HepG2 (cell line): ENCODE results near the gene TTC5. TPM values are rescaled to one million over a fixed set of nuclear protein-coding genes. Genes with fewer than 3 reads are reported as not detected.

Source experiments
- CENPT ChIP-seq: sonication (generic); formaldehyde crosslinking; IDR thresholded peaks from 2 replicates; pipeline ENCODE4 v1.8.0; 2022; ENCODE audit warnings: low read depth, mild to moderate bottlenecking, moderate library complexity, missing genetic modification reagents
- JUNB ChIP-seq: sonication (generic); formaldehyde crosslinking; IDR thresholded peaks from 2 replicates; pipeline ENCODE4 v1.8.0; 2022; ENCODE audit warnings: missing genetic modification reagents, mild to moderate bottlenecking, borderline replicate concordance
- MXD1 ChIP-seq: sonication (generic); formaldehyde crosslinking; IDR thresholded peaks from 2 replicates; pipeline ENCODE4 v1.4.0; 2020; ENCODE audit warnings: mild to moderate bottlenecking, missing genetic modification reagents
- POGK ChIP-seq: sonication (generic); formaldehyde crosslinking; conservative IDR thresholded peaks from 2 replicates; pipeline ENCODE4 v1.8.0; 2022; ENCODE audit warnings: mild to moderate bottlenecking, moderate library complexity, missing genetic modification reagents
- SNAPC4 ChIP-seq: sonication (generic); formaldehyde crosslinking; IDR thresholded peaks from 2 replicates; pipeline ENCODE4 v1.4.0; 2020; ENCODE audit warnings: mild to moderate bottlenecking, missing genetic modification reagents
- SRY ChIP-seq: sonication (generic); formaldehyde crosslinking; IDR thresholded peaks from 2 replicates; pipeline ENCODE4 v1.8.0; 2022; ENCODE audit warnings: mild to moderate bottlenecking, missing genetic modification reagents
- ZKSCAN5 ChIP-seq: sonication (generic); formaldehyde crosslinking; IDR thresholded peaks from 2 replicates; pipeline ENCODE4 v1.5.1; 2020; ENCODE audit warnings: mild to moderate bottlenecking, missing genetic modification reagents
- ZNF501 ChIP-seq: sonication (generic); formaldehyde crosslinking; IDR thresholded peaks from 2 replicates; pipeline ENCODE4 v1.5.1; 2020; ENCODE audit warnings: mild to moderate bottlenecking, moderate library complexity, missing genetic modification reagents
- polyA plus RNA-seq, 8 experiments: library from polyadenylated mRNA; depleted of rRNA in 3 of 8; stranded (reverse) in 7 of 8; unstranded in 1 of 8; fragments of >200 nt; fragmentation: Illumina TruSeq in 4 of 8; extraction: Trizol in 4 of 8; gene quantifications; 2 replicates each; pipeline versions ENCODE4 v1.2.1 to v1.2.3, GENCODE V29; 2011 to 2016; ENCODE audit warnings: low read depth in 4 of 8, missing spikeins in 1 of 8, mixed read lengths in 1 of 8; ENCODE audit not compliant: insufficient read depth in 1 of 8
- total RNA-seq, 5 experiments: library from RNA; depleted of rRNA; stranded (reverse); fragments of >200 nt; fragmentation: Illumina TruSeq; extraction: Trizol; gene quantifications; 2 replicates each; pipeline ENCODE4 v1.2.3, GENCODE V29; 2016; ENCODE audit warnings: low read depth in 1 of 5
- TF ChIP-seq, protein P1 (sequence below): sonication (generic); formaldehyde crosslinking; IDR thresholded peaks from 2 replicates; pipeline ENCODE4 v1.9.0; 2021; ENCODE audit warnings: missing genetic modification reagents, mild to moderate bottlenecking, borderline replicate concordance
- TF ChIP-seq, protein P2 (sequence below): IDR thresholded peaks from 2 replicates; pipeline ENCODE4 v1.6.1; 2016; ENCODE audit warnings: low read depth, missing genetic modification reagents, missing compliant biosample characterization

The TTC5 gene
- total and polyA plus RNA-seq, 2 of the 13 experiments (the other 11 are each of a cell fraction or from before 2014, with no cell fraction given) = 8.7 to 28.5 TPM

DNA sequence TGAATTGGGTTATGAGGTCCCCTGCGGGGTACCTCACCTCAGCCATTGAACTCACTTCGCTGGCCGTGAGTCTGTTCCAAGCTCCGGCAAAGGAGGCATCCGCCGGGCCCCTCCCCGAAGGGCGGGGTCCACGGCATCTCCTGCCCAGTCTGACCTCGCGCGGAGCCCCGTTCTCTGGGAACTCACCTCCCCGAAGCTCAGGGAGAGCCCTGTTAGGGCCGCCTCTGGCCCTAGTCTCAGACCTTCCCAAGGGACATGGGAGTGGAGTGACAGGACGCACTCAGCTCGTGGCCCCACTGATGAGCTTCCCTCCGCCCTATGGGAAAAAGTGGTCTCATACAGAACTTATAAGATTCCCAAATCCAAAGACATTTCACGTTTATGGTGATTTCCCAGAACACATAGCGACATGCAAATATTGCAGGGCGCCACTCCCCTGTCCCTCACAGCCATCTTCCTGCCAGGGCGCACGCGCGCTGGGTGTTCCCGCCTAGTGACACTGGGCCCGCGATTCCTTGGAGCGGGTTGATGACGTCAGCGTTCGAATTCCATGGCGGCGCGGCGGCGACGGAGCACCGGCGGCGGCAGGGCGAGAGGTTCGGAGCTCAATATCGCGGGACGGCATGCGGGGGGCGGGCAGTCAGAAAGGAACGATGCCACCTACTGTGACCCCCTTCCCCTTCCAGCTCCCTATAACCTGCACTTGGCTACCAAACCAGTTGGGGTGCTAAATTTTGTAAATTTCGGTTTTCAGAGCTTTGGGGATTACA is 37.5 kb upstream of the TTC5 start, which contains the start of gene PARP2 (continued):
- TF ChIP-seq MXD1 (CRISPR knock-in tag) (peak; percentile 74; the same call in 1 of the 2 replicates), CENPT (CRISPR knock-in tag) (no peak), POGK (CRISPR knock-in tag) (peak; percentile 65; the same call in 1 of the 2 replicates), SRY (CRISPR knock-in tag) (peak; percentile 57), SNAPC4 (peak; percentile 100), ZKSCAN5 (CRISPR knock-in tag) (peak; percentile 93), ZNF501 (CRISPR knock-in tag) (peak; percentile 98), JUNB (CRISPR knock-in tag) (no peak; the same call in 1 of the 2 replicates)
- TF ChIP-seq, protein P1, sequence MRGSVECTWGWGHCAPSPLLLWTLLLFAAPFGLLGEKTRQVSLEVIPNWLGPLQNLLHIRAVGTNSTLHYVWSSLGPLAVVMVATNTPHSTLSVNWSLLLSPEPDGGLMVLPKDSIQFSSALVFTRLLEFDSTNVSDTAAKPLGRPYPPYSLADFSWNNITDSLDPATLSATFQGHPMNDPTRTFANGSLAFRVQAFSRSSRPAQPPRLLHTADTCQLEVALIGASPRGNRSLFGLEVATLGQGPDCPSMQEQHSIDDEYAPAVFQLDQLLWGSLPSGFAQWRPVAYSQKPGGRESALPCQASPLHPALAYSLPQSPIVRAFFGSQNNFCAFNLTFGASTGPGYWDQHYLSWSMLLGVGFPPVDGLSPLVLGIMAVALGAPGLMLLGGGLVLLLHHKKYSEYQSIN (CRISPR knock-in tag) = no peak
- TF ChIP-seq, protein P2, sequence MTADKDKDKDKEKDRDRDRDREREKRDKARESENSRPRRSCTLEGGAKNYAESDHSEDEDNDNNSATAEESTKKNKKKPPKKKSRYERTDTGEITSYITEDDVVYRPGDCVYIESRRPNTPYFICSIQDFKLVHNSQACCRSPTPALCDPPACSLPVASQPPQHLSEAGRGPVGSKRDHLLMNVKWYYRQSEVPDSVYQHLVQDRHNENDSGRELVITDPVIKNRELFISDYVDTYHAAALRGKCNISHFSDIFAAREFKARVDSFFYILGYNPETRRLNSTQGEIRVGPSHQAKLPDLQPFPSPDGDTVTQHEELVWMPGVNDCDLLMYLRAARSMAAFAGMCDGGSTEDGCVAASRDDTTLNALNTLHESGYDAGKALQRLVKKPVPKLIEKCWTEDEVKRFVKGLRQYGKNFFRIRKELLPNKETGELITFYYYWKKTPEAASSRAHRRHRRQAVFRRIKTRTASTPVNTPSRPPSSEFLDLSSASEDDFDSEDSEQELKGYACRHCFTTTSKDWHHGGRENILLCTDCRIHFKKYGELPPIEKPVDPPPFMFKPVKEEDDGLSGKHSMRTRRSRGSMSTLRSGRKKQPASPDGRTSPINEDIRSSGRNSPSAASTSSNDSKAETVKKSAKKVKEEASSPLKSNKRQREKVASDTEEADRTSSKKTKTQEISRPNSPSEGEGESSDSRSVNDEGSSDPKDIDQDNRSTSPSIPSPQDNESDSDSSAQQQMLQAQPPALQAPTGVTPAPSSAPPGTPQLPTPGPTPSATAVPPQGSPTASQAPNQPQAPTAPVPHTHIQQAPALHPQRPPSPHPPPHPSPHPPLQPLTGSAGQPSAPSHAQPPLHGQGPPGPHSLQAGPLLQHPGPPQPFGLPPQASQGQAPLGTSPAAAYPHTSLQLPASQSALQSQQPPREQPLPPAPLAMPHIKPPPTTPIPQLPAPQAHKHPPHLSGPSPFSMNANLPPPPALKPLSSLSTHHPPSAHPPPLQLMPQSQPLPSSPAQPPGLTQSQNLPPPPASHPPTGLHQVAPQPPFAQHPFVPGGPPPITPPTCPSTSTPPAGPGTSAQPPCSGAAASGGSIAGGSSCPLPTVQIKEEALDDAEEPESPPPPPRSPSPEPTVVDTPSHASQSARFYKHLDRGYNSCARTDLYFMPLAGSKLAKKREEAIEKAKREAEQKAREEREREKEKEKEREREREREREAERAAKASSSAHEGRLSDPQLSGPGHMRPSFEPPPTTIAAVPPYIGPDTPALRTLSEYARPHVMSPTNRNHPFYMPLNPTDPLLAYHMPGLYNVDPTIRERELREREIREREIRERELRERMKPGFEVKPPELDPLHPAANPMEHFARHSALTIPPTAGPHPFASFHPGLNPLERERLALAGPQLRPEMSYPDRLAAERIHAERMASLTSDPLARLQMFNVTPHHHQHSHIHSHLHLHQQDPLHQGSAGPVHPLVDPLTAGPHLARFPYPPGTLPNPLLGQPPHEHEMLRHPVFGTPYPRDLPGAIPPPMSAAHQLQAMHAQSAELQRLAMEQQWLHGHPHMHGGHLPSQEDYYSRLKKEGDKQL (CRISPR knock-in tag) = no peak
